Common myeloid progenitor, CD34-positive (primary cell): ENCODE measurements around the gene HDGFL3. TPM values are rescaled to one million over a fixed set of nuclear protein-coding genes. Genes with fewer than 3 reads are reported as not detected.

Experiments
- CTCF ChIA-PET: fragments of 350-600 bp; sonication (Branson Sonifier 250); formaldehyde crosslinking; loops from one replicate; lab custom pipeline; 2021; ENCODE audit warnings: antibody characterized with exemption; lab: Charles Lee
- POLR2A ChIA-PET: fragments of 350-600 bp; sonication (Branson Sonifier 250); formaldehyde crosslinking; loops from one replicate; lab custom pipeline; 2021; ENCODE audit warnings: antibody characterized with exemption; lab: Charles Lee
- DNase-seq, 3 donors: peaks; one replicate each; pipeline versions ENCODE4 v3.0.0 to v3.0.0-alpha.2; 2013
- H3K27ac ChIP-seq, 2 experiments: 1 replicate in 1 of 2; 2 replicates in 1 of 2; pipeline ENCODE4 v1.7.0; 2013; ENCODE audit warnings: inconsistent platforms in 2 of 2, low read length in 2 of 2, mild to moderate bottlenecking in 2 of 2, low read depth in 1 of 2, moderate library complexity in 1 of 2; ENCODE audit not compliant: severe bottlenecking in 2 of 2, insufficient read depth in 1 of 2, poor library complexity in 1 of 2
- H3K27me3 ChIP-seq, 5 experiments: replicated peaks in 2 of 5; 1 replicate in 3 of 5; 2 replicates in 2 of 5; pipeline versions ENCODE4 v1.6.1 to v1.7.0; 2013; ENCODE audit warnings: low read length in 4 of 5, mild to moderate bottlenecking in 2 of 5, moderate library complexity in 2 of 5, inconsistent platforms in 1 of 5; ENCODE audit not compliant: insufficient read depth in 5 of 5, control insufficient read depth in 4 of 5
- H3K36me3 ChIP-seq, 4 experiments: 1 replicate in 2 of 4; 2 replicates in 2 of 4; pipeline versions ENCODE4 v1.6.1 to v1.7.0; 2013; ENCODE audit warnings: low read length in 3 of 4, control low read depth in 1 of 4, mild to moderate bottlenecking in 1 of 4; ENCODE audit not compliant: control insufficient read depth in 4 of 4, insufficient read depth in 4 of 4
- H3K4me1 ChIP-seq, 4 experiments: 1 replicate in 3 of 4; 2 replicates in 1 of 4; pipeline versions ENCODE4 v1.6.1 to v1.7.1; 2013; ENCODE audit warnings: low read length in 3 of 4, mild to moderate bottlenecking in 3 of 4, control low read depth in 1 of 4, inconsistent platforms in 1 of 4, moderate library complexity in 1 of 4; ENCODE audit not compliant: control insufficient read depth in 4 of 4, insufficient read depth in 4 of 4; ENCODE audit errors: control extremely low read depth in 1 of 4
- H3K4me3 ChIP-seq, 7 experiments: 1 replicate in 4 of 7; 2 replicates in 3 of 7; pipeline versions ENCODE4 v1.5.1 to v1.7.0; 2013; ENCODE audit warnings: mild to moderate bottlenecking in 7 of 7, low read length in 6 of 7, moderate library complexity in 6 of 7, inconsistent platforms in 2 of 7, low read depth in 2 of 7, control low read depth in 1 of 7; ENCODE audit not compliant: insufficient read depth in 4 of 7, control insufficient read depth in 1 of 7; ENCODE audit errors: extremely low read depth in 1 of 7
- H3K9me3 ChIP-seq, 5 experiments: 1 replicate in 4 of 5; 2 replicates in 1 of 5; pipeline versions ENCODE4 v1.6.1 to v1.7.1; 2013; ENCODE audit warnings: low read length in 4 of 5, mild to moderate bottlenecking in 2 of 5, inconsistent platforms in 1 of 5, low read depth in 1 of 5, moderate library complexity in 1 of 5; ENCODE audit not compliant: control insufficient read depth in 4 of 5, insufficient read depth in 2 of 5; ENCODE audit errors: control extremely low read depth in 1 of 5
- WGBS: methylation state at CpG from one replicate; pipeline ENCODE4 v1.1.5; 2013; ENCODE audit not compliant: insufficient coverage; 5-methylcytosine and 5-hydroxymethylcytosine counted together
- polyA plus RNA-seq: library from polyadenylated mRNA; unstranded; fragments of 120-200 nt; gene quantifications from one replicate; pipeline ENCODE4 v1.2.1, GENCODE V29; 2013

HDGFL3 gene
- polyA plus RNA-seq: 42.9 TPM

DNA sequence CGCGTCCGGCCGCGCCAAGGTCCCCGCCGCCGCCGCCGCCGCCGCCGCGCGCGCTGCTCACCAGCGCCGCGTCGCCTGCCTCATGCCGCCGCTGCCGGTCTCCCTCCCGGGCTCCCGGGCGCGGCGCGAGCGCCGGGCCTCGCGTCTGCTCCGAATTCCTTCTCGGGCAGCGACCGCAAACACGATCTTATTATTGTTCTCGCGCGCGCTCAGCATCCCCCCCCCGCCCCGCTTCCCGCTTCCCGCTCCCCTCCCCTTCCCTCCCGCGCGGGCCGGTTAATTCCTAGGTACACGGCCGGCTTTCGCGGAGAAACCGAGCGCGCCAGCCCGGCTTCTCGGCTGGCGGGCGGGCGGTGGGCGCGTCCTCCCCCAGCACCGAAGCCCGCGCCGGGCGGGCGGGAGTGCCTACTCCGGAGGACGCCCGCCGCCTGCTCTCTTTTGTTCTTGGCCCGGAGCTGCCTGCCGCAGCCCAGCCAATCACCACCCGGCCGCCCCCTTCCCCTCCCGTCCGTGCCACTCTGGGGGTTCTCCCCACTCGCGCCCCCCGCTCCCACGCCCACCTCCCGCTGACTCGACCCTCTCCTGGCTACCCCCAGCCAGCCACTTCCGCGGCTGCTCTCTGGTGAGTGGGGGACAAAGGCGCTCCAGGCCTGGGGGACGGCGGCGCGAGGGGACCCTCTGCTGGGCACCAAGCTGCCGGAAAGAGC lies at the start of gene HDGFL3:
Gene HDGFL3 (minus strand): TSS at position 164 of the 707 bp plus-strand sequence. CDS start 409 bp downstream, outside the sequence.
- Histone ChIP-seq H3K27ac (peak within 1 kb of the TSS in 1 of 2 experiments; percentile 72), H3K36me3 (no peaks in the 10 kb centered on the region), H3K27me3 (no peaks in the 10 kb centered on the region), H3K9me3 (no peaks in the 10 kb centered on the region), H3K4me1 (peaks cover 9 to 19% (median 17%) of the 10 kb centered on the region in 4 experiments), H3K4me3 (peak within 1 kb of the TSS; percentile 79 to 92 (median 88))
- DNase-seq: peak; percentile 57 to 81 (median 70)
- CTCF ChIA-PET: interaction anchor here (2.5 kb wide), 1 partner anchor 197 kb away, joined by 10 read pairs; the partner anchor contains the start of gene C15orf40
- 0% methylated on average over 40 of the region's 94 CpGs for WGBS
- POLR2A ChIA-PET: interaction anchor here (0.5 to 1.4 kb wide), 5 partner anchors 19 to 196 kb away, joined by 3 to 6 read pairs (median 4); partner anchors contain the start of genes C15orf40 and TM6SF1

DNA sequence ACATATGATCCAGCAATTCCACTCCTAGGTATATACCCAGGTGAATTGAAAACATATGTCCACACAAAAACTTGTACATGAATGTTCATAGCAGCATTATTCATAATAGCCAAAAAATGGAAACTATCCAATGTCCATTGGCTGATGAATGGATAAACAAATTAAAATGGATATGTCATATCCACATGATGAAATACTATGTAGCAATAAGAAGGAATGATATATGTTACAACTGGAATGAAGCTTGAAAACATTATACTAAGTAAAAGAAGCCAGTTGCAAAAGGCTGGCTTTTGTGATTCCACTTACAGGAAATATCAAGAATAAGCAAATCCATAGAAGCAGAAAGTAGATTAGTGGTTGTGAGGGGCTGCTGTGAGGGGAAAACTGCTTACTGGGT lies 43.2 kb upstream of the HDGFL3 start:
- ChIA-PET POLR2A (no interaction called here), CTCF (interaction anchor here (1.7 to 5.3 kb wide), 3 partner anchors 98 to 309 kb away, joined by 5 to 43 read pairs (median 27); no protein-coding TSS in a partner anchor)
- DNase-seq: no peak

DNA sequence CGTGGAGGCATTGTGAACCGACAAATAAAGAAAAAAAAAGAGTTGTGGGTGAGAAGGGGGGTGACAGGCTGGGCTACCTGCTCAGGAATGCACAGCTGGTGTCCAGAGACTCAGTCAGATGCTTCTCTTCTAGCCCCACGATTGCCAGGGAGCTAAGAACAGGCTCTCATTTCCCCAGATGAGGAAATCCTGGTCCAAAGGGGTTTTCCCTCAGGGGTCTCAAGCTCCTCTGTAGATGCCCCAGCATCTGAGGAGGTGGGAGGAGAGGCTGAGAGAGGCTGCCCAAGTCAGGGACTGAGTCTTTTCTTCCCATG lies 41.4 kb upstream of the HDGFL3 start:
- WGBS: 58% methylated on average over 2 of the region's 3 CpGs
- no peak overlapping the region for H3K4me3 ChIP-seq
- H3K27ac ChIP-seq: no peak overlapping the region
- DNase-seq: no peak
- H3K4me1 ChIP-seq: no peaks in the 10 kb centered on the region
- POLR2A ChIA-PET: no interaction called here
- peaks cover 2 to 35% (median 3%) of the 10 kb centered on the region in 5 experiments for H3K27me3 ChIP-seq
- no peaks in the 10 kb centered on the region for H3K36me3 ChIP-seq
- H3K9me3 ChIP-seq: no peaks in the 10 kb centered on the region
- CTCF ChIA-PET: interaction anchor here (0.6 to 5.3 kb wide), 20 partner anchors 12 to 1152 kb away, joined by 3 to 43 read pairs (median 4); partner anchors contain the start of gene SH3GL3

More for the DNA sequence above, 43.2 kb upstream of the HDGFL3 start:
- Histone ChIP-seq H3K27me3 (peaks cover 2 to 27% (median 3%) of the 10 kb centered on the region in 5 experiments), H3K27ac (no peak overlapping the region), H3K9me3 (no peaks in the 10 kb centered on the region), H3K36me3 (no peaks in the 10 kb centered on the region), H3K4me3 (no peak overlapping the region), H3K4me1 (no peaks in the 10 kb centered on the region)

DNA sequence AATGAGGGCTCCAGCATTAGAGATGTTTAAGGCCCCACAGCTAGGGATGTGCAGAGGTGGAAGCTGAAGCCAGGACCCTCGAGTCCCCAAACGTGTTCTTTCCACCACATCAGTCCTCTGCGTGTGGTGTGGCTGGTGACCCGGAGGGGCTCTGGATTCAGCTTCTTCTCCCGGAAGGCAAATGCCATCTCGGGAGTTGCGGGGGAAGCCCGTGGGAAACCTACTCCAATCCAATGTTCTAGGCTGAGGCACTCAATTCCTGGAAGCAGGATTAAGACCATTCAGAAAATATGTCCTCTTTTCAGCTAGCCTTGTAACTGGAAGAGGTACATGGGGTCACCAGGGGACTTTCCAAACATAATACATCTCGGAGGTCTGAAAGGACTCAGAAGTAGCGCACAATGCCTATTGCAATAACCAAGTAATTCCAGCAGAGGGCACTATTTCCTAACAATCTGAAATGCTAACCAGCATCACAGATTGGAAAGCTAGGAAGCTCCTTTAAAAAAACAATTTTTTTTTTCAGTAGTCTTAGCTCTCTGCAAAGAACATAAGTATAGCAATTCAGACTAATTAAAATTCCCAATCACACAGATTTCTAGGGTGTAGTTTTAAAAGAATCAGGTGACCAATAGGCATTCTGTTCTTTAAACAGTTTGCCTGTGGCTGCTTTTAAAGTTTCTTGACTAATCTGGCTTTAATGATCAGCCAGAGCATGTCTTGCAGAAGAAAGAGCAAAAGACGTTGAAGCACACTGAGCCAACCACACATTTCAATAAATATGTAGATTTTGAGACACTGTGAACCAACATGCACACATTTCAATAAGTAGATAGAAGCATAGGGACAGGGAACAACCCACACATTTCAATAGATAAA lies 40.8 kb upstream of the HDGFL3 start:
- DNase-seq: peak; percentile 66 to 81 (median 68)
- no peak overlapping the region for H3K4me3 ChIP-seq
- H3K27ac ChIP-seq: no peak overlapping the region
- H3K9me3 ChIP-seq: no peaks in the 10 kb centered on the region
- 44% methylated on average over 10 of the region's 11 CpGs for WGBS
- POLR2A ChIA-PET: no interaction called here
- no peaks in the 10 kb centered on the region for H3K36me3 ChIP-seq
- H3K27me3 ChIP-seq: peaks cover 3 to 38% (median 6%) of the 10 kb centered on the region in 5 experiments
- CTCF ChIA-PET: interaction anchor here (0.6 to 5.3 kb wide), 28 partner anchors 13 to 1152 kb away, joined by 3 to 43 read pairs (median 4); partner anchors contain the start of gene SH3GL3
- H3K4me1 ChIP-seq: no peaks in the 10 kb centered on the region

DNA sequence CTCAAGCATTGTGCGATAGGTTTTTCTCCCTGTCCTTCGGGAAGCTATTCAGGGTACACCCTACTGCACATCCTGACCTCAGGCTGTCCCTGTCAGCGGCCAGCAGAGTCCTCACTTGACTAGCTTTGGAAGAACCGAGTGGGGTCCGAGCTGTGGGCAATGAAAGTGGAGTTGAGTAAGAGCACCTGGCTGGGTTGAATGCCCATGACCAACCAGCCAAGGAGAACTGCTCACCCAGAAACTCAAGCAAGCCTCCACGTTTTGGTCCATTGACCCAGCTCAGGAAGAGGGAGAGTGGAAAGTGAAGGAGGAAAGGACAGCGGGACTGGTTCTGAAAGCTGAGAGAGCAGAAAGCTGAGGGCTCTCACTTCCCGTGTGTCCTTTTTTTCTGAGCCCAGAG lies 36.0 kb upstream of the HDGFL3 start:
- DNase-seq: no peak
- POLR2A ChIA-PET: no interaction called here
- Histone ChIP-seq H3K4me1 (no peaks in the 10 kb centered on the region), H3K4me3 (no peak overlapping the region), H3K9me3 (peaks cover 0 to 3% (median 0%) of the 10 kb centered on the region in 5 experiments), H3K36me3 (no peaks in the 10 kb centered on the region), H3K27me3 (peaks cover 3 to 33% (median 6%) of the 10 kb centered on the region in 5 experiments), H3K27ac (no peak overlapping the region)
- CTCF ChIA-PET: interaction anchor here (1.1 kb wide), 1 partner anchor 317 kb away, joined by 3 read pairs; no protein-coding TSS in a partner anchor
- 82% methylated on average over 8 of the region's 8 CpGs for WGBS

DNA sequence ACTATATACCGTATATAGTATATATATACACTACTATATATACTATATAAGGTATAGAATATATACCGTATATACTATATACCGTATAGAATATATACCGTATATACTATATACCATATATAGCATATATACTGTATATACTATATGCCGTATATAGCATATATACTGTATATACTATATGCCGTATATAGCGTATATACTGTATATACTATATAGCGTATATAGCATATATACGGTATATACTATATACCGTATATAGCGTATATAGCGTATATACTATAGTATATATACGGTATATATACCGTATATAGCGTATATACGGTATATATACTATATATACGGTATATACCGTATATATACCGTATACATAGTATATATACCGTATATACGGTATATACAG lies 22.6 kb upstream of the HDGFL3 start:
- Histone ChIP-seq H3K36me3 (no peaks in the 10 kb centered on the region), H3K27ac (no peak overlapping the region), H3K4me3 (no peak overlapping the region), H3K9me3 (peaks cover 0 to 2% (median 0%) of the 10 kb centered on the region in 5 experiments), H3K4me1 (no peaks in the 10 kb centered on the region), H3K27me3 (no peaks in the 10 kb centered on the region)
- DNase-seq: no peak
- ChIA-PET POLR2A (no interaction called here), CTCF (no interaction called here)
- WGBS: no CpG with 5 or more reads among the region's 21 CpGs
